LNCaP clone FGC (cell line): ENCODE results near the gene CHRNB2.
"Not testable (repeated sequence)": the region's sequence is repeated elsewhere in the genome, so short reads cannot be mapped to it uniquely, and the experiment has no call there.

Experiments
- DNase-seq: peaks from one replicate; pipeline ENCODE4 v3.0.0-alpha.2; 2011; ENCODE audit warnings: low read depth
- H3K4me3 ChIP-seq: 2 replicates; pipeline ENCODE4 v1.5.1; 2011; ENCODE audit warnings: mild to moderate bottlenecking, low read depth, low read length, control low read depth
- CTCF ChIP-seq: IDR thresholded peaks from 2 replicates; pipeline ENCODE4 v1.5.1; 2012; ENCODE audit warnings: mild to moderate bottlenecking; ENCODE audit not compliant: control insufficient read depth, insufficient read depth; ENCODE audit errors: extremely low read depth

The CHRNB2 gene

GRCh38 chr1:154567386-154568156 lies at the start of gene CHRNB2:
Gene CHRNB2 (plus strand): TSS chr1:154567778. CDS start chr1:154568045, 267 bp downstream.
- TF ChIP-seq CTCF = 0 out of 2 replicates have a peak, but pooled peaks have one; percentile 5
- DNase-seq = peak; percentile 4
- H3K4me3 ChIP-seq = no peak within 1 kb of the TSS

- no peak for DNase-seq
- no peak overlapping the region for H3K4me3 ChIP-seq
- TF ChIP-seq CTCF = no peak
Observed at GRCh38 chr1:154519591-154519991, 48.0 kb upstream of the CHRNB2 start.

- no peak for TF ChIP-seq CTCF
- DNase-seq = no peak
- H3K4me3 ChIP-seq = no peak overlapping the region
Observed at GRCh38 chr1:154520333-154520732, 47.2 kb upstream of the CHRNB2 start.

GRCh38 chr1:154521695-154522094 lies 45.9 kb upstream of the CHRNB2 start:
- no peak for DNase-seq
- no peak for TF ChIP-seq CTCF
- H3K4me3 ChIP-seq = no peak overlapping the region

- no peak for TF ChIP-seq CTCF
- no peak for DNase-seq
- no peak overlapping the region for H3K4me3 ChIP-seq
Observed at GRCh38 chr1:154524881-154525280, 42.7 kb upstream of the CHRNB2 start.

- TF ChIP-seq CTCF = no peak
- H3K4me3 ChIP-seq = no peak overlapping the region
- no peak for DNase-seq
Observed at GRCh38 chr1:154527192-154527591, 40.4 kb upstream of the CHRNB2 start.

- TF ChIP-seq CTCF = no peak
- no peak overlapping the region for H3K4me3 ChIP-seq
- DNase-seq = no peak
Observed at GRCh38 chr1:154529308-154529707, 38.3 kb upstream of the CHRNB2 start.

- not testable (repeated sequence) for H3K4me3 ChIP-seq, DNase-seq
Observed at GRCh38 chr1:154531950-154532349, 35.6 kb upstream of the CHRNB2 start.
